ENCODE results near the gene RAX2.

Gene RAX2

GRCh38 chr19:3730457-3730958 lies 41.5 kb downstream of the RAX2 start:
- DNase-seq (ENCODE audit: low read depth in 3 of 3), result no peak

GRCh38 chr19:3725640-3726310 lies 46.3 kb downstream of the RAX2 start:
- no peak for DNase-seq (ENCODE audit: low read depth in 3 of 3)

GRCh38 chr19:3725121-3725520 lies 46.9 kb downstream of the RAX2 start:
- DNase-seq (ENCODE audit: low read depth in 3 of 3), result no peak

GRCh38 chr19:3723883-3724282 lies 48.1 kb downstream of the RAX2 start:
- DNase-seq (ENCODE audit: low read depth in 3 of 3), result no peak

GRCh38 chr19:3723110-3723488 lies 48.9 kb downstream of the RAX2 start:
- no peak for DNase-seq (ENCODE audit: low read depth in 3 of 3)

- no peak for DNase-seq (ENCODE audit: low read depth in 3 of 3)
These were observed 49.5 kb downstream of the RAX2 start for GRCh38 chr19:3722443-3723109.

GRCh38 chr19:3721887-3722442 lies 50.1 kb downstream of the RAX2 start:
- DNase-seq (ENCODE audit: low read depth in 3 of 3), result no peak

- DNase-seq (ENCODE audit: low read depth in 3 of 3), result peak; percentile 75 to 89 (median 80)
These were observed 50.7 kb downstream of the RAX2 start for GRCh38 chr19:3721131-3721886.

GRCh38 chr19:3720349-3720917 lies 51.6 kb downstream of the RAX2 start:
- no peak for DNase-seq (ENCODE audit: low read depth in 3 of 3)

GRCh38 chr19:3719868-3720267 lies 52.2 kb downstream of the RAX2 start:
- DNase-seq (ENCODE audit: low read depth in 3 of 3), result no peak
